GM12878 (cell line): ENCODE results near the gene C15orf61. TPM values are rescaled to one million over a fixed set of nuclear protein-coding genes. Genes with fewer than 3 reads are reported as not detected.

Source experiments
- ATAC-seq: fragments of 200-7000 bp; cut with Tn5 transposase; 3 replicates; pipeline ENCODE4 v1.9.1; 2020; ENCODE audit warnings: mild to moderate bottlenecking, moderate library complexity
- BruUV-seq: library from RNA; stranded (reverse); fragments of 400-500 nt; replicated peaks from 2 replicates; lab custom pipeline; 2021; lab: Mats Ljungman, UMichigan
- CTCF ChIA-PET: fragments of 300-600 bp; sonication (Branson Sonifier 250); formaldehyde crosslinking; extraction: SDS; loops from one replicate; lab custom pipeline; 2021; ENCODE audit warnings: inconsistent platforms; lab: Yijun Ruan, JAX
- POLR2A ChIA-PET: fragments of 350-600 bp; formaldehyde crosslinking; extraction: SDS; loops from one replicate; lab custom pipeline; 2021; ENCODE audit warnings: inconsistent platforms; lab: Charles Lee
- RAD21 ChIA-PET: fragments of 300-600 bp; sonication (Branson Sonifier 250); formaldehyde crosslinking; loops from one replicate; lab custom pipeline; 2023; ENCODE audit warnings: antibody characterized with exemption; ENCODE audit not compliant: unreplicated experiment; lab: Charles Lee
- SMC1A ChIA-PET: fragments of 300-600 bp; sonication (Branson Sonifier 250); formaldehyde crosslinking; loops from one replicate; lab custom pipeline; 2023; ENCODE audit not compliant: unreplicated experiment, uncharacterized antibody; lab: Charles Lee
- DNase-seq: peaks from one replicate; pipeline ENCODE4 v3.0.0-alpha.2; 2011; ENCODE audit warnings: low read depth, low spot score
- FAIRE-seq: peaks from 3 replicates; lab custom pipeline; 2011; peaks lifted over from hg19 to GRCh38; lab: Jason Lieb, UNC
- H2AFZ ChIP-seq: 2 replicates; pipeline ENCODE4 v1.6.0; 2011; ENCODE audit warnings: low read depth, low read length, control low read depth; ENCODE audit not compliant: control insufficient read depth
- H3K27ac ChIP-seq: 2 replicates; pipeline ENCODE4 v1.5.1; 2011; ENCODE audit warnings: control low read depth; ENCODE audit not compliant: control insufficient read depth, insufficient read depth
- H3K27me3 ChIP-seq, 2 experiments: replicated peaks in 1 of 2; 2 replicates each; pipeline versions ENCODE4 v1.6.0 to v1.6.1; 2011; ENCODE audit warnings: low read length in 1 of 2; ENCODE audit not compliant: control insufficient read depth in 2 of 2, insufficient read depth in 2 of 2
- H3K36me3 ChIP-seq, 2 experiments: 2 replicates each; pipeline ENCODE4 v1.5.1; 2011; ENCODE audit warnings: low read length in 1 of 2; ENCODE audit not compliant: control insufficient read depth in 2 of 2, insufficient read depth in 2 of 2
- H3K4me1 ChIP-seq: 2 replicates; pipeline ENCODE4 v1.6.1; 2011; ENCODE audit warnings: mild to moderate bottlenecking, low read length, moderate library complexity, mixed read lengths; ENCODE audit not compliant: control insufficient read depth, insufficient read depth
- H3K4me2 ChIP-seq: 2 replicates; pipeline ENCODE4 v1.6.0; 2011; ENCODE audit warnings: control low read depth; ENCODE audit not compliant: control insufficient read depth, insufficient read depth
- H3K4me3 ChIP-seq: fragments of 200-600 bp; sonication (generic); 2 replicates; pipeline ENCODE4 v1.5.1; 2016
- H3K79me2 ChIP-seq: 2 replicates; pipeline ENCODE4 v1.6.0; 2011; ENCODE audit warnings: low read length; ENCODE audit not compliant: control insufficient read depth, insufficient read depth
- H3K9ac ChIP-seq: 2 replicates; pipeline ENCODE4 v1.8.0; 2011; ENCODE audit warnings: low read length, control low read depth, mixed read lengths; ENCODE audit not compliant: control insufficient read depth, insufficient read depth
- H3K9me3 ChIP-seq: replicated peaks from 3 replicates; pipeline ENCODE4 v1.5.1; 2011; ENCODE audit warnings: mild to moderate bottlenecking, low read length; ENCODE audit not compliant: control insufficient read depth, insufficient read depth
- H4K20me1 ChIP-seq: 2 replicates; pipeline ENCODE4 v1.6.0; 2011; ENCODE audit not compliant: control insufficient read depth, insufficient read depth
- CBX5 ChIP-seq: sonication (generic); IDR thresholded peaks from 2 replicates; pipeline ENCODE4 v1.6.1; 2016; ENCODE audit warnings: low read depth, moderate library complexity, mild to moderate bottlenecking, inconsistent platforms
- FOXM1 ChIP-seq: IDR thresholded peaks from 2 replicates; pipeline ENCODE4 v1.6.1; 2012; ENCODE audit warnings: low read depth, mild to moderate bottlenecking, inconsistent platforms, low read length, moderate library complexity
- IKZF2 ChIP-seq, 2 experiments: fragments of 450-650 bp; IDR thresholded peaks; 2 replicates each; pipeline ENCODE4 v1.6.1; 2017; ENCODE audit warnings: mild to moderate bottlenecking in 2 of 2, moderate library complexity in 2 of 2
- KDM1A ChIP-seq: fragments of 200-600 bp; sonication (generic); IDR thresholded peaks from 2 replicates; pipeline ENCODE4 v1.6.1; 2016; ENCODE audit warnings: borderline replicate concordance
- SMAD1 ChIP-seq: fragments of 450-650 bp; IDR thresholded peaks from 2 replicates; pipeline ENCODE4 v1.6.1; 2018; ENCODE audit warnings: mild to moderate bottlenecking, low read depth; ENCODE audit not compliant: partially characterized antibody
- SREBF1 ChIP-seq: IDR thresholded peaks from 2 replicates; pipeline ENCODE4 v1.6.1; 2012; ENCODE audit warnings: mild to moderate bottlenecking, low read length
- SUZ12 ChIP-seq: fragments of 200-600 bp; sonication (generic); IDR thresholded peaks from one replicate; pipeline ENCODE4 v1.6.1; 2018; ENCODE audit warnings: antibody characterized with exemption, mild to moderate bottlenecking; ENCODE audit not compliant: unreplicated experiment
- WGBS: methylation state at CpG from one replicate; pipeline ENCODE4 v1.1.6; 2016; ENCODE audit warnings: low lambda C conversion rate; ENCODE audit not compliant: insufficient replicate concordance, insufficient coverage; ENCODE audit errors: missing lambda C conversion rate; 5-methylcytosine and 5-hydroxymethylcytosine counted together
- in situ Hi-C: fragments of 300-500 bp; cut with MboI; formaldehyde crosslinking; loops from 9 replicates; pipeline ENCODE4 v1.14.3; 2018; ENCODE audit warnings: mixed read lengths
- intact Hi-C: fragments of 100-400 bp; cut with micrococcal nuclease; formaldehyde crosslinking; loops from one replicate; pipeline ENCODE4 v1.14.2; 2022; ENCODE audit not compliant: unreplicated experiment
- polyA plus RNA-seq, 11 experiments: library from polyadenylated mRNA; depleted of rRNA in 4 of 11; unstranded in 6 of 11; stranded (reverse) in 5 of 11; fragments of >200 nt; fragmentation: Nextera tagmentation in 4 of 11; fragmentation: Illumina TruSeq in 1 of 11; extraction: Ambion mirVana in 4 of 11; extraction: Trizol in 1 of 11; gene quantifications; 1 replicate in 1 of 11; 2 replicates in 10 of 11; pipeline versions ENCODE4 v1.2.1 to v1.2.3, GENCODE V29; 2011 to 2016; ENCODE audit warnings: inconsistent platforms in 2 of 11, missing spikeins in 2 of 11, low read depth in 1 of 11
- total RNA-seq, 4 experiments: library from RNA; depleted of rRNA in 3 of 4; stranded (reverse); fragments of >200 nt in 3 of 4; fragmentation: Illumina TruSeq in 1 of 4; extraction: Trizol in 1 of 4; gene quantifications; 2 replicates each; pipeline versions ENCODE4 v1.2.1 to v1.2.3, GENCODE V29; 2013 to 2021
- TF ChIP-seq, protein P1 (sequence below): fragments of 450-650 bp; IDR thresholded peaks from 2 replicates; pipeline ENCODE4 v1.6.1; 2017; ENCODE audit warnings: borderline replicate concordance
- TF ChIP-seq, protein P2 (sequence below): fragments of 450-650 bp; IDR thresholded peaks from 2 replicates; pipeline ENCODE4 v1.6.1; 2017; ENCODE audit warnings: mild to moderate bottlenecking, moderate library complexity

Gene C15orf61
- total and polyA plus RNA-seq, 10 of the 15 experiments (the other 5 are each of a cell fraction or from before 2014, with no cell fraction given), result 1.4 to 8.7 (median 4.3) TPM

DNA sequence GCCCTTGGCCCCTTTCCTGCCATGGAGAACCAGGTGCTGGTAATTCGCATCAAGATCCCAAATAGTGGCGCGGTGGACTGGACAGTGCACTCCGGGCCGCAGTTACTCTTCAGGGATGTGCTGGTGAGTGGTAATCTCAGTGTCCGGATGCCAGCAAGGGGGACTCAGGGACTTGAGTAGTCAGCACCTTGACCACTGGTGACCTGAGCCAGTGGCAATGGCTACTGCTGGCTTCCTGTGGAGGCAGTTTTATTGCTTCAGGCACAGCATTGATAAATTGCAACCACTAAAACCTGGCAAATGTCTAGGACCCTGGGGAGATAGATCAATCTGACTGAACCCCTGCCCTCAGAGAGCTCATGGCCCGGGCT is 22.4 kb downstream of the C15orf61 start (continued):
- no peak for TF ChIP-seq SMAD1
- no peak for TF ChIP-seq CBX5
- no peak for TF ChIP-seq FOXM1
- TF ChIP-seq SREBF1, result no peak
- TF ChIP-seq, protein P1, sequence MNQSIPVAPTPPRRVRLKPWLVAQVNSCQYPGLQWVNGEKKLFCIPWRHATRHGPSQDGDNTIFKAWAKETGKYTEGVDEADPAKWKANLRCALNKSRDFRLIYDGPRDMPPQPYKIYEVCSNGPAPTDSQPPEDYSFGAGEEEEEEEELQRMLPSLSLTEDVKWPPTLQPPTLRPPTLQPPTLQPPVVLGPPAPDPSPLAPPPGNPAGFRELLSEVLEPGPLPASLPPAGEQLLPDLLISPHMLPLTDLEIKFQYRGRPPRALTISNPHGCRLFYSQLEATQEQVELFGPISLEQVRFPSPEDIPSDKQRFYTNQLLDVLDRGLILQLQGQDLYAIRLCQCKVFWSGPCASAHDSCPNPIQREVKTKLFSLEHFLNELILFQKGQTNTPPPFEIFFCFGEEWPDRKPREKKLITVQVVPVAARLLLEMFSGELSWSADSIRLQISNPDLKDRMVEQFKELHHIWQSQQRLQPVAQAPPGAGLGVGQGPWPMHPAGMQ, result no peak
- TF ChIP-seq, protein P2, sequence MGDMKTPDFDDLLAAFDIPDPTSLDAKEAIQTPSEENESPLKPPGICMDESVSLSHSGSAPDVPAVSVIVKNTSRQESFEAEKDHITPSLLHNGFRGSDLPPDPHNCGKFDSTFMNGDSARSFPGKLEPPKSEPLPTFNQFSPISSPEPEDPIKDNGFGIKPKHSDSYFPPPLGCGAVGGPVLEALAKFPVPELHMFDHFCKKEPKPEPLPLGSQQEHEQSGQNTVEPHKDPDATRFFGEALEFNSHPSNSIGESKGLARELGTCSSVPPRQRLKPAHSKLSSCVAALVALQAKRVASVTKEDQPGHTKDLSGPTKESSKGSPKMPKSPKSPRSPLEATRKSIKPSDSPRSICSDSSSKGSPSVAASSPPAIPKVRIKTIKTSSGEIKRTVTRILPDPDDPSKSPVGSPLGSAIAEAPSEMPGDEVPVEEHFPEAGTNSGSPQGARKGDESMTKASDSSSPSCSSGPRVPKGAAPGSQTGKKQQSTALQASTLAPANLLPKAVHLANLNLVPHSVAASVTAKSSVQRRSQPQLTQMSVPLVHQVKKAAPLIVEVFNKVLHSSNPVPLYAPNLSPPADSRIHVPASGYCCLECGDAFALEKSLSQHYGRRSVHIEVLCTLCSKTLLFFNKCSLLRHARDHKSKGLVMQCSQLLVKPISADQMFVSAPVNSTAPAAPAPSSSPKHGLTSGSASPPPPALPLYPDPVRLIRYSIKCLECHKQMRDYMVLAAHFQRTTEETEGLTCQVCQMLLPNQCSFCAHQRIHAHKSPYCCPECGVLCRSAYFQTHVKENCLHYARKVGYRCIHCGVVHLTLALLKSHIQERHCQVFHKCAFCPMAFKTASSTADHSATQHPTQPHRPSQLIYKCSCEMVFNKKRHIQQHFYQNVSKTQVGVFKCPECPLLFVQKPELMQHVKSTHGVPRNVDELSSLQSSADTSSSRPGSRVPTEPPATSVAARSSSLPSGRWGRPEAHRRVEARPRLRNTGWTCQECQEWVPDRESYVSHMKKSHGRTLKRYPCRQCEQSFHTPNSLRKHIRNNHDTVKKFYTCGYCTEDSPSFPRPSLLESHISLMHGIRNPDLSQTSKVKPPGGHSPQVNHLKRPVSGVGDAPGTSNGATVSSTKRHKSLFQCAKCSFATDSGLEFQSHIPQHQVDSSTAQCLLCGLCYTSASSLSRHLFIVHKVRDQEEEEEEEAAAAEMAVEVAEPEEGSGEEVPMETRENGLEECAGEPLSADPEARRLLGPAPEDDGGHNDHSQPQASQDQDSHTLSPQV, result no peak
- no peak for TF ChIP-seq KDM1A

DNA sequence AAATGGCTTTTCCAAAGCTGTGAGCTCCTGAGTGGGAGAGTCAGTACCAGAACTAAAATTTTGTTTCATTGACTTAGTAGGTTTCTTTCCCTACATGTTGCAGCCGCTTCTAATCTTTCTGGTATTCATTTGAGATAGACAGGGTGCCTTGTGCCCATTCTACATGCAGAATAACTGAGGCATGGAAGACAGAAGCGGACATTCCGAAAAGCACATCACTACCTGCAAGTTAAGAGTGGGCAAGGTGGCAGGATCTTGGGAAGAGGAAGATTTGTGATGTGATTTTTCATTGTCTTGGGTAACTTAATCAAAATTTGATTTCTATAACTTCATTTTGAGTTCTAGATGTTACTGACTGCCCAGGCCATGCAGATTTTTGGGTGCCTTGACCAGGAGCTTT is 23.5 kb downstream of the C15orf61 start:
- Histone ChIP-seq H2AFZ (no peak overlapping the region), H3K9ac (no peak overlapping the region), H3K4me1 (peaks cover 21% of the 10 kb centered on the region), H3K4me3 (no peak overlapping the region), H3K36me3 (no peaks in the 10 kb centered on the region; a peak in 1 of 4 replicates), H3K4me2 (peak overlapping the region; percentile 90), H3K27ac (no peak overlapping the region), H3K79me2 (peaks cover 16% of the 10 kb centered on the region), H4K20me1 (no peaks in the 10 kb centered on the region), H3K9me3 (no peaks in the 10 kb centered on the region), H3K27me3 (no peaks in the 10 kb centered on the region)
- intact Hi-C loops, result no loop called here
- no peak for ATAC-seq
- in situ Hi-C loops, result loop anchor here (25.0 kb wide), 1 partner anchor 1268 kb away; the partner anchor contains the start of gene ANP32A
- CTCF ChIA-PET, result no interaction called here
- BruUV-seq, result no TSS peak
- SMC1A ChIA-PET, result interaction anchor here (0.7 to 1.4 kb wide), 6 partner anchors 11 to 227 kb away, joined by 3 to 4 read pairs (median 3); no protein-coding TSS in a partner anchor
- FAIRE-seq, result no peak
- no peak for TF ChIP-seq SUZ12
- no peak for TF ChIP-seq IKZF2 (IDR thresholded peaks at IDR 0.05)
- 96% methylated on average over 3 of the region's 3 CpGs for WGBS
- POLR2A ChIA-PET, result no interaction called here
- RAD21 ChIA-PET, result no interaction called here
- no peak for DNase-seq
